GM19043 (cell line): ENCODE measurements around the gene SLC17A2.

Experiments
- ATAC-seq: cut with Tn5 transposase; IDR thresholded peaks from one replicate; pipeline ENCODE4 v1.9.1; 2021; ENCODE audit warnings: low read depth; ENCODE audit not compliant: unreplicated experiment

Gene SLC17A2

GRCh38 chr6:25930532-25931410 lies at the start of gene SLC17A2:
Gene SLC17A2, minus strand, starts transcription at chr6:25930691. Its CDS starts 4,895 bp downstream, at chr6:25925796.
- ATAC-seq, result no peak

DNA sequence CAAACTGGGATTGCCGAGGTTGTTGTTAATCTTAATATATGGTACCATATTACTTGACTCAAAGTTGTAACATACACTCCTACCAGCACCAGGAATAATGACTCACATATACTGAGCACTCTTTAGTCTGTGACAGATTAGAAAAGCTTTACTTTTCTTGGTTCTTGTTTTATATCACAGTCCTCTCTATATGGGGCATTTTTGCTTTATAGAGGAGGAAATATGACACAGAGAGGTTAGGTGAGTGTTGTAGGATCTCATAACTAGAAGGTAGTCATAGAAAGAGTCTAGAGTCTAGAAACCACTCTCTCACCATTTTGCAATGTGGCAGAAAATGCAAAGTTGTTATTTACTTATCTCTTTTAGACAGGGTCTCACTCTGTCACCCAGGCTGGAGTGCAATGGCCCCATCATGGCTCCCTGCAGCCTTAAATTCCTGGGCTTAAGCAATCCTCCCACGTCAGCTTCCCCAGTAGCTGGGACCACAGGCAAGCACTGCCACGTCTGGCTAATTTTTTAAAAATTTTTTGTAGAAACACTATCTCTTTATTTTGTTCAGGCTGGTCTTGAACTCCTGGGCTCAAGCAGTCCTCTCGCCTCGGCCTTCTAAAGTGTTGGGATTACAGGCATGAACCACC lies 45.6 kb upstream of the SLC17A2 start:
- ATAC-seq, result no peak

- ATAC-seq, result no peak
These were observed 43.5 kb upstream of the SLC17A2 start for GRCh38 chr6:25973923-25974555.

GRCh38 chr6:25972902-25973301 lies 42.4 kb upstream of the SLC17A2 start:
- no peak for ATAC-seq

DNA sequence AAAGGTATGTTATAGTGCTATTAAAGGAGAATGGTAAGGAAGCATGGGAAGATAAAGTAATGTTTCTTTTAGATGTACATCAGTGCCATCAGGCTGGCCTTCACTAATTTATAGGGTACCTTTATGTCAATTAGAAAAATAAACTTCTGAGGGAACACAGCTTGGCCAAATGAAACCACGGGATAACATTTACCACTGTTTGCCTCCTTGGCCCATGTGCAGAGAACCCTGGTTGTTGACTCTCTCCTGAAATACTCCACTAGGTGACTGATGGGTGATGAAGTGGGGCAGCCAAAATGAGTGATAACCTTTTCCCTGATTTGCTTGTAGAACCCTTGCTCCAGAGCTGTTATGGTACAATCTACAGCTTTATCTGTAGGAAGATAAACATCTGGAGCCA lies 41.6 kb upstream of the SLC17A2 start:
- ATAC-seq, result no peak

DNA sequence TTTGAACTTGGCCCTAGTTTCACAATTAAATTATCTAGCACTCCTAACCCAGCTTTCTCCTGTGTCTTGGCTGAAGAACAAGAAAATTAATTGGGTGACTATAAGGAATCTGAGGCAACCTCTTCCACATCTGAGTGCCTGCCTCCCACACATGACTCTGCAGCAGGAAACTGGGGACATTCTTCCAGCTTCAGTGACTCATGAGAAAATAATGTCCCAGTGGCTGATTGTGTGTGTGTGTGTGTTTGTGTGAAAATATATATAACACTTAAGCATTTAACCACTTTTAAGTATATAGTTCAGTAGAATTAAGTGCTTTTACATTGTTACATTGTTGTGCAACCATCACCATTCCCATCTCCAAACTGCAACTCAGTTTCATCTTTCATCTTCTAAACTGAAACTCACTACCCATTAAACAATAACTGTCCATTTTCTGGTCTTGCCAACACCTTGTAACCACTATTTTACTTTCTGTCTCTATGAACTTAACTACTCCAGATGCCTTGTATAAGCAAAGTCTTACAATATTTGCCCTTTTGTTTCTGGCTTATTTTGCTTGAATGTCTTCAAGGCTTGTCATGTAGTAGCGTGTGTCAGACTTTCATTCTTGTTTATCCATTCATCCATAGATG lies 40.8 kb upstream of the SLC17A2 start:
- no peak for ATAC-seq

- no peak for ATAC-seq
These were observed 38.3 kb upstream of the SLC17A2 start for GRCh38 chr6:25968769-25969168.

GRCh38 chr6:25966711-25967110 lies 36.2 kb upstream of the SLC17A2 start:
- no peak for ATAC-seq

DNA sequence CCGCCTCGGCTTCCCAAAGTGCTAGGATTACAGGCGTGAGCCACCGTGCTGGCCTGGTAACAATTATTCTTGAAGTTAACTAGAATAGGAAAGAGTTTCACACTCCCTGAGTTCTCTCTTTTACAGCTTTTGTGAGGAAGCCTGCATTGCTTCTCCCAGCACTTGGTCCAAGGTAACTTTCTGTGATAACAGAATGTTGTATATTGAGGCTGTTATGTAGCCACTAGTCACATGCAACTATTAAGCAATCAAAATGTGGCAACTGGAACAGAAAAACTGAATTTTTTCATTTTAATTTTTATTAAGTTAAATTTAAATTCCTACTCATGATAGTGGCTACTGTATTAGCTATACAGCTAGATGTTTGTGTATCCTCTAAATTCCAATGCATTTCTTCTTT lies 34.6 kb upstream of the SLC17A2 start:
- ATAC-seq, result no peak

DNA sequence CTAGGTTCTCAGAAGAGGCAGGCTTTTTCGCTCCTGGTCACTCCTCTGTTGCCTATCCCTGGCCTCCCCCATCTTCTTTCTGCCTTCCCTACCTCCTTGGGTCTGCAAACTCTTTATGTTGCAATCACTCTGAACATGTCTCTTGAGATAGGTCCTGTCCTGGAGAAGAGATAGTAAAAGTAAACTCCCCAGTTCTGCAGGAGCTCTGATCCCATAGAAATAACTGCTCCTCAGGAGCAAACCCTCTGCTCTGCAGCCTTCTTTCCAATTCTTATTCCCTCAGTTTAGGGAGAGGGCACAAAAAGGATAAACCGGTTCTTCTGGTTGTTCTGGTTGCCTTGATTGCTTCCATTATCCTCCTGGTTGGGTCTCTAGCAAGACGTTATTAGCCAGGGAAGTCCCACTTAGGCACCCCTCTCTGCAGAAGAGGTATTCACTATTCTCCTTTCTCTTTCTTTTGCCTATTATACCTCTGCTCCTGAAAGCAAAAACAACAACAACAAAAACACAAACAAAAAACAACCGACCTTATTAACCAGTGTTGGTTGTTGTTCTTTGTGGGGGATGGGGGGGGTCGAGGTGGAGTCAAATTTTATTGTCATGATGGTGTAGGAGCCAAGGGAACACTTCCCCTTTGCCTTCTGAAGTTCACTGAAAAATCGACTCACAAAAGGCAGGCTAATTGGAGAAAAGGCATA lies 33.1 kb upstream of the SLC17A2 start:
- ATAC-seq, result no peak

DNA sequence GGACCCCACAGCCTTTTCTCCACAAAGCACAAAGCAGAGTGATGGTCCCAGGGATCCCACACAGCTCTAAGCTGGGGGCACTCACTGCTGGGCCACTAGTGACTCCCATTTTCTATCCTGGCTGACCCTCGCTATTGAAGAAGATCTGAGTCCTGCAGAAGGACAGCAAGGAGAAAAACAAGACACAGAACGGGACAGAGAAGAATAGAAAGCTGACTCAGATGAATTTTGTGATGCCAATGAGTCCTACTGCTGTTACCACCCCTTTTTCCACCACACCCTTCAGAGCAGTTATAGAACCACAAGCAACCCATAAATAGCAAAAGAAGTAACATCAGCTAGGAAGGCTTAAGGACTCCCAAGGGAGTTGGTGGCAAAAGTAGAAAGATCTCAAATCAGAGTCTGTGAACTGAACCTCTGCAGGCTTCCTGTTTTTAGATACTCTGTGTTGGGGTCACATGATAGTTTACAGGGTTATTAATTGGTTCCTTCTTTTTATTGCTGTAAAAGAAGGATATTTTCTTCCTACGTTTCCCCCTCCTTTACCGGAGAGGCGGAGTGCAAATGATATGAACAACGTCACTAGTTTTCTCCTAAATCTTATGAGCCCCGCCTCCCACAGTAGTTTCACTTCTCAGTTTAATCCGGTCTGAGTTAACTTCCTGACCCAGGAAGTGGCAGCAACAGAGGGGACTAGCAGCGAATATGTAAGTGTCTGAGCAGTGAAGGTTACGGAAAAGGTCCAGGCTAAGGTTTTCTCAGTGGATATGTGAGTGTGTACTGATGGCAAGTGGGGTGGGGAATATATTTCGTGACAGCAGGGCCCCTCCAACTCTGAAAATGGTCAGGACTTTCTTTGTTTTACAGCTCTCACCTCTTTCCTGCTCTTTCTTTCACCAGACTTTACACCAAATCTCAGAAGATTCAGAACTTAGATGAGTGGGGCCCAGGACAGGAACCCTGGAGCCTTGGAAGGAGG lies 31.9 kb upstream of the SLC17A2 start, which contains the start of gene TRIM38:
Gene TRIM38, plus strand, starts transcription at position 654 of the 979 bp plus-strand sequence. CDS start 3,721 bp downstream, outside the sequence.
- peak; percentile 85 for ATAC-seq

- no peak for ATAC-seq
These were observed 31.2 kb upstream of the SLC17A2 start for GRCh38 chr6:25961619-25962148.

GRCh38 chr6:25960734-25961133 lies 30.2 kb upstream of the SLC17A2 start:
- ATAC-seq, result no peak

DNA sequence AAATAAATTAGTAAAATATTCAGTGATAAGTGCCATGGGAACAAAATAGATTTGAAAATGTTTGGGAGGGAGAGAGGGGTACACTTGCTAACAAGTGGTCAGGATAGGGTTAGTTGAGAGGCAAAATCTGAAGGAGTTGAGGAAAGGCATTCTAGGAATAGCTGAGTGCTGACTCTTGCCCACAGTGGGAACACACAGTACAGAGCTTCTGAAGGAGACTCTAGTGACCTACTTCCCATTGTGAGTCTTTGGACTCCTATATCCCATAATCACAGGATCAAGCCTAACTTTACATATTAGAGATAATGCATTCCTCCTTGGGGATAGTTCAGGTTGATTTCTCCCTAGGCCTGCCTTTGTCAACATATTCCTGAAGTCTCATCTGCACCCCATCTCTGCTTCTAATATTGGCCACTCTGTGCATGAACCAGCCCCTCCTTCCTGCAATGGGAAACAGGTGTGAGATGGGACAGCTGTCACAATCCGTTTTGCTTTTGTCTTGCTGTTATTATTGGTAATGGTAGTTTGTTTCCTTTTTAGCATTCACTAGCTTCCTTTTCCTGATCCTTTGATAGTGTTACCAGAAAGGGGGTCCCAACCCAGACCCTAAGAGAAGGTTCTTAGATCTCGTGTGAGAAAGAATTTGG lies 29.5 kb upstream of the SLC17A2 start:
- no peak for ATAC-seq

GRCh38 chr6:25958700-25959162 lies 28.2 kb upstream of the SLC17A2 start:
- ATAC-seq, result no peak

GRCh38 chr6:25956226-25956625 lies 25.7 kb upstream of the SLC17A2 start:
- no peak for ATAC-seq

GRCh38 chr6:25954756-25955155 lies 24.3 kb upstream of the SLC17A2 start:
- ATAC-seq, result no peak

GRCh38 chr6:25953733-25954132 lies 23.2 kb upstream of the SLC17A2 start:
- no peak for ATAC-seq
